PC-9 (cell line): ENCODE data around the gene ALDH4A1. TPM values are rescaled to one million over a fixed set of nuclear protein-coding genes. Genes with fewer than 3 reads are reported as not detected.
A peak's percentile ranks its signal among the peaks of the same experiment; 100 is the strongest.

Source experiments
- BruUV-seq: library from RNA; stranded (reverse); fragments of 400-500 nt; replicated peaks from 2 replicates; lab custom pipeline; 2021; lab: Mats Ljungman, UMichigan
- CTCF ChIA-PET: fragments of 300-600 bp; sonication (Branson Sonifier 250); formaldehyde crosslinking; loops from one replicate; lab custom pipeline; 2022; ENCODE audit warnings: antibody characterized with exemption; lab: Charles Lee
- POLR2A ChIA-PET: fragments of 300-600 bp; sonication (Branson Sonifier 250); formaldehyde crosslinking; loops from one replicate; lab custom pipeline; 2022; ENCODE audit warnings: antibody characterized with exemption; ENCODE audit not compliant: unreplicated experiment; lab: Charles Lee
- DNase-seq, 2 experiments: peaks; one replicate each; pipeline versions ENCODE4 v3.0.0 to v3.0.0-alpha.2; 2015 to 2022; ENCODE audit warnings: mixed read lengths in 1 of 2
- H2AFZ ChIP-seq: fragments of 200-600 bp; sonication (generic); 2 replicates; pipeline ENCODE4 v1.8.1; 2017; ENCODE audit warnings: antibody characterized with exemption
- H3F3A ChIP-seq: fragments of 200-600 bp; sonication (generic); 2 replicates; pipeline ENCODE4 v1.8.1; 2017; ENCODE audit warnings: antibody characterized with exemption, mild to moderate bottlenecking, low read depth; ENCODE audit not compliant: insufficient read depth
- H3K27ac ChIP-seq: fragments of 200-600 bp; sonication (generic); 2 replicates; pipeline ENCODE4 v1.6.1; 2016; ENCODE audit warnings: mixed run types
- H3K27me3 ChIP-seq: fragments of 200-600 bp; sonication (generic); 2 replicates; pipeline ENCODE4 v1.6.1; 2016; ENCODE audit warnings: low read depth, mixed run types; ENCODE audit not compliant: insufficient read depth
- H3K36me3 ChIP-seq: fragments of 200-600 bp; sonication (generic); 2 replicates; pipeline ENCODE4 v1.6.1; 2016; ENCODE audit warnings: low read depth, mixed run types
- H3K4me1 ChIP-seq: fragments of 200-600 bp; sonication (generic); replicated peaks from 2 replicates; pipeline ENCODE4 v1.6.1; 2016; ENCODE audit warnings: mixed run types; ENCODE audit not compliant: insufficient read depth
- H3K4me2 ChIP-seq: fragments of 200-600 bp; sonication (generic); 2 replicates; pipeline ENCODE4 v1.6.1; 2017; ENCODE audit warnings: mixed run types
- H3K4me3 ChIP-seq: fragments of 200-600 bp; sonication (generic); 2 replicates; pipeline ENCODE4 v1.6.1; 2016; ENCODE audit warnings: mixed run types
- H3K79me2 ChIP-seq: fragments of 200-600 bp; sonication (generic); 2 replicates; pipeline ENCODE4 v1.6.1; 2017; ENCODE audit warnings: low read depth, mixed run types
- H3K9me2 ChIP-seq: fragments of 200-600 bp; sonication (generic); 2 replicates; pipeline ENCODE4 v1.8.1; 2017; ENCODE audit warnings: mild to moderate bottlenecking; ENCODE audit not compliant: insufficient read depth
- H3K9me3 ChIP-seq: fragments of 200-600 bp; sonication (generic); 2 replicates; pipeline ENCODE4 v1.8.1; 2016; ENCODE audit warnings: low read depth; ENCODE audit not compliant: insufficient read depth
- H4K20me1 ChIP-seq: fragments of 200-600 bp; sonication (generic); 2 replicates; pipeline ENCODE4 v1.8.1; 2017; ENCODE audit not compliant: insufficient read depth
- CTCF ChIP-seq: fragments of 200-600 bp; sonication (generic); conservative IDR thresholded peaks from 2 replicates; pipeline ENCODE4 v1.6.1; 2017; ENCODE audit warnings: mixed run types, antibody characterized with exemption, mild to moderate bottlenecking, moderate library complexity
- EZH2 ChIP-seq: fragments of 200-600 bp; sonication (generic); IDR thresholded peaks from 2 replicates; pipeline ENCODE4 v1.8.0; 2017; ENCODE audit warnings: antibody characterized with exemption, low read depth
- intact Hi-C: fragments of 100-400 bp; cut with micrococcal nuclease; formaldehyde crosslinking; loops from one replicate; pipeline ENCODE4 v1.10.0; 2022; ENCODE audit not compliant: unreplicated experiment
- total RNA-seq: library from RNA; stranded (reverse); gene quantifications from 2 replicates; pipeline ENCODE4 v1.2.3, GENCODE V29; 2021

Gene ALDH4A1
- total RNA-seq, 1 experiment from 2014 or later: 15.0 TPM

- no peaks in the 10 kb centered on the region for H3K79me2 ChIP-seq
- H3K4me1 ChIP-seq: peaks cover 14% of the 10 kb centered on the region
- H3K4me2 ChIP-seq: no peak overlapping the region
- TF ChIP-seq CTCF: peak; percentile 89
- TF ChIP-seq EZH2: no peak
- no peak overlapping the region for H2AFZ ChIP-seq
- peaks cover 14% of the 10 kb centered on the region for H3F3A ChIP-seq
- H3K4me3 ChIP-seq: no peak overlapping the region
- no peaks in the 10 kb centered on the region for H3K36me3 ChIP-seq
- no TSS peak for BruUV-seq
- no peaks in the 10 kb centered on the region for H3K9me2 ChIP-seq
- no peaks in the 10 kb centered on the region for H3K27me3 ChIP-seq
- H3K9me3 ChIP-seq: no peaks in the 10 kb centered on the region
- H3K27ac ChIP-seq: no peak overlapping the region
- ChIA-PET POLR2A (no interaction called here), CTCF (interaction anchor here (0.7 to 1.4 kb wide), 6 partner anchors 15 to 328 kb away, joined by 3 to 5 read pairs (median 4); partner anchors contain the start of gene IFFO2)
- H4K20me1 ChIP-seq: no peaks in the 10 kb centered on the region
- intact Hi-C loops: loop anchor here (1.0 to 10.0 kb wide), 2 partner anchors 48 to 189 kb away; partner anchors contain the start of gene IFFO2
- DNase-seq: peak in 1 of 2 experiments; percentile 54
Observed at GRCh38 chr1:18907021-18907916, 4.9 kb upstream of the ALDH4A1 start.

- peak overlapping the region; percentile 83 for H3K4me2 ChIP-seq
- CTCF ChIA-PET: interaction anchor here (0.6 to 1.4 kb wide), 2 partner anchors 10 to 193 kb away, joined by 3 to 8 read pairs; no protein-coding TSS in a partner anchor
- BruUV-seq: TSS peak; percentile 86
- H3F3A ChIP-seq: peaks cover 14% of the 10 kb centered on the region
- peak overlapping the region; percentile 83 for H2AFZ ChIP-seq
- intact Hi-C loops: loop anchor here (1.0 to 10.0 kb wide), 3 partner anchors 51 to 112 kb away; partner anchors contain the start of gene IFFO2
- DNase-seq: peak in 1 of 2 experiments; percentile 77
- TF ChIP-seq EZH2 (no peak), CTCF (no peak)
- no peaks in the 10 kb centered on the region for H3K9me3 ChIP-seq
- peaks cover 20% of the 10 kb centered on the region for H3K4me1 ChIP-seq
- POLR2A ChIA-PET: interaction anchor here (0.8 to 1.0 kb wide), 3 partner anchors 106 to 303 kb away, joined by 5 to 9 read pairs (median 6); no protein-coding TSS in a partner anchor
- H3K9me2 ChIP-seq: no peaks in the 10 kb centered on the region
- H3K4me3 ChIP-seq: peak overlapping the region; percentile 77; the same call in 1 of the 2 replicates
- no peaks in the 10 kb centered on the region for H3K27me3 ChIP-seq
- no peaks in the 10 kb centered on the region for H4K20me1 ChIP-seq
- H3K27ac ChIP-seq: peak overlapping the region; percentile 91
- H3K79me2 ChIP-seq: no peaks in the 10 kb centered on the region
- H3K36me3 ChIP-seq: no peaks in the 10 kb centered on the region
Observed at GRCh38 chr1:18903291-18903756, 969 bp upstream of the ALDH4A1 start.

- H3K9me2 ChIP-seq: no peaks in the 10 kb centered on the region
- ChIA-PET POLR2A (interaction anchor here (0.6 to 1.0 kb wide), 3 partner anchors 54 to 109 kb away, joined by 3 to 6 read pairs (median 6); no protein-coding TSS in a partner anchor), CTCF (interaction anchor here (1.4 kb wide), 1 partner anchor 11 kb away, joined by 8 read pairs; no protein-coding TSS in a partner anchor)
- peak overlapping the region; percentile 83 for H2AFZ ChIP-seq
- DNase-seq: no peak
- no peak for TF ChIP-seq CTCF
- no peak for TF ChIP-seq EZH2
- H3K27me3 ChIP-seq: no peaks in the 10 kb centered on the region
- H3K4me3 ChIP-seq: peak overlapping the region; percentile 77
- peaks cover 14% of the 10 kb centered on the region for H3F3A ChIP-seq
- H3K79me2 ChIP-seq: no peaks in the 10 kb centered on the region
- H3K9me3 ChIP-seq: no peaks in the 10 kb centered on the region
- no peaks in the 10 kb centered on the region for H3K36me3 ChIP-seq
- no TSS peak for BruUV-seq
- no peaks in the 10 kb centered on the region for H4K20me1 ChIP-seq
- H3K27ac ChIP-seq: peak overlapping the region; percentile 91
- intact Hi-C loops: loop anchor here (1.0 to 10.0 kb wide), 3 partner anchors 24 to 109 kb away; partner anchors contain the start of gene IFFO2
- H3K4me1 ChIP-seq: peaks cover 20% of the 10 kb centered on the region
- peak overlapping the region; percentile 83 for H3K4me2 ChIP-seq
Observed at GRCh38 chr1:18901952-18902522, 318 bp downstream of the ALDH4A1 start.
